Caco-2 (cell line): ENCODE data around the gene ZBED1. TPM values are rescaled to one million over a fixed set of nuclear protein-coding genes. Genes with fewer than 3 reads are reported as not detected.
"Not testable (repeated sequence)": the region's sequence is repeated elsewhere in the genome, so short reads cannot be mapped to it uniquely, and the experiment has no call there.

ENCODE experiments used
- BruUV-seq: library from RNA; stranded (reverse); fragments of 400-500 nt; replicated peaks from 2 replicates; lab custom pipeline; 2021; lab: Mats Ljungman, UMichigan
- CTCF ChIA-PET: fragments of 300-600 bp; sonication (Branson Sonifier 250); formaldehyde crosslinking; loops from one replicate; lab custom pipeline; 2022; ENCODE audit warnings: antibody characterized with exemption; lab: Charles Lee
- POLR2A ChIA-PET: fragments of 300-600 bp; sonication (Branson Sonifier 250); formaldehyde crosslinking; loops from one replicate; lab custom pipeline; 2022; ENCODE audit warnings: antibody characterized with exemption; lab: Charles Lee
- DNase-seq, 2 experiments: peaks; one replicate each; pipeline versions ENCODE4 v3.0.0 to v3.0.0-alpha.2; 2020 to 2022
- H3K27me3 ChIP-seq: replicated peaks from 2 replicates; pipeline ENCODE4 v1.6.0; 2011; ENCODE audit warnings: low read length; ENCODE audit not compliant: control insufficient read depth, insufficient read depth
- H3K36me3 ChIP-seq: 2 replicates; pipeline ENCODE4 v1.5.1; 2011; ENCODE audit warnings: low read length; ENCODE audit not compliant: control insufficient read depth, insufficient read depth
- H3K4me1 ChIP-seq: fragments of 250-450 bp; sonication (Bioruptor Pico); 2 replicates; pipeline ENCODE4 v1.5.1; 2020; ENCODE audit warnings: mild to moderate bottlenecking
- H3K4me3 ChIP-seq: 2 replicates; pipeline ENCODE4 v1.5.1; 2011; ENCODE audit warnings: low read depth, mild to moderate bottlenecking, control low read depth, low read length
- H3K9me3 ChIP-seq: fragments of 250-450 bp; sonication (Bioruptor Pico); 2 replicates; pipeline ENCODE4 v1.5.1; 2020; ENCODE audit warnings: mild to moderate bottlenecking, moderate library complexity
- H3K27ac Mint-ChIP-seq: one replicate; pipeline ENCODE4 v1.8.0; 2022; ENCODE audit warnings: mixed read lengths; ENCODE audit not compliant: unreplicated experiment
- H3K27me3 Mint-ChIP-seq: one replicate; pipeline ENCODE4 v1.8.0; 2022; ENCODE audit warnings: mixed read lengths; ENCODE audit not compliant: insufficient read depth, unreplicated experiment
- H3K36me3 Mint-ChIP-seq: one replicate; pipeline ENCODE4 v1.8.0; 2022; ENCODE audit warnings: mild to moderate bottlenecking, mixed read lengths; ENCODE audit not compliant: insufficient read depth, unreplicated experiment
- H3K4me1 Mint-ChIP-seq: one replicate; pipeline ENCODE4 v1.8.0; 2022; ENCODE audit warnings: low read depth, mixed read lengths; ENCODE audit not compliant: unreplicated experiment
- H3K4me3 Mint-ChIP-seq: one replicate; pipeline ENCODE4 v1.8.0; 2022; ENCODE audit warnings: mild to moderate bottlenecking, moderate library complexity, mixed read lengths; ENCODE audit not compliant: unreplicated experiment
- H3K9me3 Mint-ChIP-seq: one replicate; pipeline ENCODE4 v1.8.0; 2022; ENCODE audit warnings: mixed read lengths; ENCODE audit not compliant: unreplicated experiment
- intact Hi-C: fragments of 100-400 bp; cut with micrococcal nuclease; formaldehyde crosslinking; loops from one replicate; pipeline ENCODE4 v1.10.0; 2022; ENCODE audit not compliant: unreplicated experiment
- total RNA-seq: library from RNA; stranded (reverse); gene quantifications from 2 replicates; pipeline ENCODE4 v1.2.3, GENCODE V29; 2022
- TF ChIP-seq, protein P1 (sequence below), 2 experiments: fragments of 200-600 bp in 1 of 2; IDR thresholded peaks; 1 replicate in 1 of 2; 2 replicates in 1 of 2; pipeline versions ENCODE4 v1.5.1 to v1.8.0; 2011 to 2022; ENCODE audit warnings: antibody characterized with exemption in 1 of 2, control low read depth in 1 of 2, inconsistent platforms in 1 of 2, low read depth in 1 of 2, low read length in 1 of 2, mild to moderate bottlenecking in 1 of 2, moderate library complexity in 1 of 2; ENCODE audit not compliant: insufficient read depth in 1 of 2, severe bottlenecking in 1 of 2, unreplicated experiment in 1 of 2

ZBED1 gene
- total RNA-seq, 1 experiment from 2014 or later = 68.8 TPM

DNA sequence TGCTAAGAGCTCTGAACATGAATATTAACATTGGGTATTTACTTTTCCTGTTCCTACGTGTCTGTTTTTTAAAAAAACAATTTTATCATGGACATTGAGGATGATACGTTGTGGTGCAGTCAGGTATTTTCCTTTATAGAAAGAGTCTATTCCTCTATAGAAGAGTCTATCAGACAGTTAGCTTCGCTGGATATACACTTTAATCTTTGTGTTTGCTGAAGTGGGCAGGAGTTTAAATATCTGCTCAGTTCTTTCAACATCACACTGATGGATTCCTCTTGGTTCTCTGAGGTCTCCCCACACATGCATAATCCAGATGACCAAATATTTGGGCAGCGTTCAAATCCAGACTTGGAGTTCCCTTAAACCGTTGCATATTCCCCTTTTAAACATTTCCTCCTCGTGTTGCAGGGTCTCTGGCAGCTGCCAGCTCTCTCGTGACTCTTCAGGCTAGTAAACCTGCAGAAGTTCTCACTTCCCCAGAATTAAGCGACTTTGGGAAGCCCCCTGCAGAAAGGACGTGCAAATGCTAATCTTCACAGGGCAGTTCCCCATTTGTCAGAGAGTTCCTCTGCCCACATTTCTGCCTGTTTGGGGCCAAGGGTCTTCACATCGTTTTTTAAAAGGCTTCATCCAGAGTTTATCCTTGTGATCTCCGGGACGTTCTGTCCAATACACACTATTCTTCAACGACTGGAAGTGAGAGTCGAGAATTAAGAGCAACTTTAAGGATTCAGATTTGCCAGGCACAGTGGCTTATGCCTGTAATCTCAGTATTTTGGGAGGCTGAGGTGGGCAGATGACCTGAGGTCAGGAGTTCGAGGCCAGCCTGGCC lies 20.5 kb upstream of the ZBED1 start:
- H3K9me3 Mint-ChIP-seq = no peaks in the 10 kb centered on the region
- no peaks in the 10 kb centered on the region for H3K36me3 Mint-ChIP-seq
- H3K27ac Mint-ChIP-seq = no peak overlapping the region
- CTCF ChIA-PET = no interaction called here
- BruUV-seq = no TSS peak
- POLR2A ChIA-PET = no interaction called here
- Histone ChIP-seq H3K36me3 (no peaks in the 10 kb centered on the region), H3K9me3 (no peaks in the 10 kb centered on the region; the same call in 1 of the 2 replicates), H3K27me3 (no peaks in the 10 kb centered on the region), H3K4me3 (no peak overlapping the region), H3K4me1 (no peaks in the 10 kb centered on the region)
- DNase-seq = no peak
- intact Hi-C loops = no loop called here
- no peaks in the 10 kb centered on the region for H3K27me3 Mint-ChIP-seq
- H3K4me3 Mint-ChIP-seq = no peak overlapping the region
- H3K4me1 Mint-ChIP-seq = peaks cover 6% of the 10 kb centered on the region
- TF ChIP-seq, protein P1, sequence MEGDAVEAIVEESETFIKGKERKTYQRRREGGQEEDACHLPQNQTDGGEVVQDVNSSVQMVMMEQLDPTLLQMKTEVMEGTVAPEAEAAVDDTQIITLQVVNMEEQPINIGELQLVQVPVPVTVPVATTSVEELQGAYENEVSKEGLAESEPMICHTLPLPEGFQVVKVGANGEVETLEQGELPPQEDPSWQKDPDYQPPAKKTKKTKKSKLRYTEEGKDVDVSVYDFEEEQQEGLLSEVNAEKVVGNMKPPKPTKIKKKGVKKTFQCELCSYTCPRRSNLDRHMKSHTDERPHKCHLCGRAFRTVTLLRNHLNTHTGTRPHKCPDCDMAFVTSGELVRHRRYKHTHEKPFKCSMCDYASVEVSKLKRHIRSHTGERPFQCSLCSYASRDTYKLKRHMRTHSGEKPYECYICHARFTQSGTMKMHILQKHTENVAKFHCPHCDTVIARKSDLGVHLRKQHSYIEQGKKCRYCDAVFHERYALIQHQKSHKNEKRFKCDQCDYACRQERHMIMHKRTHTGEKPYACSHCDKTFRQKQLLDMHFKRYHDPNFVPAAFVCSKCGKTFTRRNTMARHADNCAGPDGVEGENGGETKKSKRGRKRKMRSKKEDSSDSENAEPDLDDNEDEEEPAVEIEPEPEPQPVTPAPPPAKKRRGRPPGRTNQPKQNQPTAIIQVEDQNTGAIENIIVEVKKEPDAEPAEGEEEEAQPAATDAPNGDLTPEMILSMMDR (IDR thresholded peaks at IDR 0.05; ENCODE audit: insufficient read depth in 1 of 2, low read depth in 1 of 2, low read length in 1 of 2, severe bottlenecking in 1 of 2, unreplicated experiment in 1 of 2) = no peak

DNA sequence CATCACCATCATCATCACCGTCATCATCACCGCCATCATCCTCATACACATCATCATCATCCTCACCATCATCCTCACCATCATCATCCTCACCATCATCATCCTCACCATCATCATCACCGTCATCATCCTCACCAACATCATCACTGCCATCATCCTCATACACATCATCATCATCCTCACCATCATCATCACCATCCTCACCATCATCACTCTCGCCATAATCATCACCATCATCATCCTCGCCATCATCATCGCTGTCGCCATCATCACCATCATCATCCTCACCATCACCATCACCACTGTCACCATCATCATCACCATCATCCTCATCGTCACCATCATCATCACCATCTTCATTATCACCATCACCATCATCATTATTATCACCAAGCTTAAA lies 19.8 kb upstream of the ZBED1 start:
- no peaks in the 10 kb centered on the region for H3K36me3 Mint-ChIP-seq
- no peaks in the 10 kb centered on the region; the same call in 1 of the 2 replicates for H3K9me3 ChIP-seq
- no peak for DNase-seq
- no peaks in the 10 kb centered on the region for H3K36me3 ChIP-seq
- H3K4me1 ChIP-seq = no peaks in the 10 kb centered on the region
- intact Hi-C loops = no loop called here
- no peaks in the 10 kb centered on the region for H3K27me3 ChIP-seq
- BruUV-seq = no TSS peak
- no peak overlapping the region for H3K27ac Mint-ChIP-seq
- no peaks in the 10 kb centered on the region for H3K27me3 Mint-ChIP-seq
- H3K4me1 Mint-ChIP-seq = peaks cover 6% of the 10 kb centered on the region
- ChIA-PET CTCF (no interaction called here), POLR2A (no interaction called here)
- no peak overlapping the region for H3K4me3 ChIP-seq
- H3K4me3 Mint-ChIP-seq = no peak overlapping the region
- no peaks in the 10 kb centered on the region for H3K9me3 Mint-ChIP-seq
- TF ChIP-seq, protein P1 (IDR thresholded peaks at IDR 0.05; ENCODE audit: insufficient read depth in 1 of 2, low read depth in 1 of 2, low read length in 1 of 2, severe bottlenecking in 1 of 2, unreplicated experiment in 1 of 2) = no peak

DNA sequence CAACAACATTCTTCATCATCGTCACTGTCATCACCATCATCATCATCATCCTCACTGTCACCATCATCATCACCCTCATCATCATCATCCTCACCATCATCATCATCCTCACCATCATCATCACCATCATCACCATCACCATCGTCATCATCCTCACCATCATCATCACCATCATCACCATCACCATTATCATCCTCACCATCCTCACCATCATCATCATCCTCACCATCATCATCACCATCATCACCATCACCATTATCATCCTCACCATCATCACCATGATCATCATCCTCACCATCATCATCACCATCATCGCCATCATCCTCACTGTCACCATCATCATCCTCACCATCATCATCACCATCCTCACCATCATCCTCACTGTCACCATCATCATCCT lies 18.9 kb upstream of the ZBED1 start:
- DNase-seq, H3K4me1 ChIP-seq, POLR2A ChIA-PET, H3K4me3 Mint-ChIP-seq, H3K4me1 Mint-ChIP-seq, BruUV-seq, H3K9me3 ChIP-seq, H3K9me3 Mint-ChIP-seq, H3K27me3 ChIP-seq, H3K27ac Mint-ChIP-seq, CTCF ChIA-PET, H3K36me3 ChIP-seq, H3K4me3 ChIP-seq, H3K36me3 Mint-ChIP-seq, intact Hi-C loops, H3K27me3 Mint-ChIP-seq: not testable (repeated sequence)
